Measurements from ENCODE around the gene PFDN1.
A peak's percentile ranks its signal among the peaks of the same experiment; 100 is the strongest.

The PFDN1 gene

DNA sequence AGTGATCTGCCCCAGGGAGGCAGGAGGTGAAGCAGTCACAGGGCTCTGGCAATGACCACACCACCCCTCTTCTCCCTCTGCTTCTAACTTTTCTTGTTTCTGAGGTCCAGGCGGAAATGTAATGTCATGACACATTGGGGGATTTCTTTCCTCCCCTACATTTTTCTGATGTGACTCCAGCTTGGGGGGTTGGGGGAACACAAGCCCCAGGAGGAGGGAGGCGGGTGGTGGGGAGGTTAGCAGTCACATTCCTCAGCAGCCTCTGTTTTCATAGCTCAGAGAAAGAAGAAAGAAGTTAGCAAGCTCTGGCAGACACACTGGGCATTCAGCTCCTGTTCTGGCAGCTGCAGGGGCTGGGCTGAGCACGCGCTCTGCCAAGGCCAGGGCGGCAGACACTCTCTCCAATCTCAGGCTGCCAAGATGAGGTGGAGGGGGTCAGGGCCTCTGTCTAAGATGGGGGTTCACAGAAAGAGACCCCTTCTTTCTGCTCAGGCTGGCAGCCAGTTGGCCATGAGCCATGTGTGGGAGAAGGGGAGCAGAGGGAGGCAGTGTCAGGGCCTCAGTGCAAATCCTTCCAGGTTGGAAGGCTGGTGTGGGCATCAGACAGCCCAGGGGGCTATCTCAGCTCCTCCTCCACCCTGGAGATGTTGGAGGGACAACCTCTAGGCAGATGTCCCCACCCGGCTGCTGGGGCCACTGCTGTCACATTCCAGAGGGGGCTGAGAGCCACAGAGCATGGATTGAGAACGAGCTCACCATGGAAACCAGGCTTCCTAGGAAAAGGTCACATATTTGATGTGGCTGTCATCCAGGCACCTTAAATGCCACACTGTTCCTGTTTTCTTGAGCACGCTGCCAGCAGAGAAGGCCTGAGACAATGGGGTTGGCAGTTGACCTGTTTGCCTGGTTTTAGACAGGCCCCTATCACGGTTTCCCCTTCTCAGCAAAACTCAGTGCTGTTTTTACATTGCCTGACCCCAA, 20.1 kb upstream of the PFDN1 start:
- DNase-seq (ENCODE audit: insufficient read length, low spot score), result no peak
- TF ChIP-seq SPI1 (IDR thresholded peaks at IDR 0.05; ENCODE audit: low read depth, low read length), result no peak
- TF ChIP-seq PAX5 (IDR thresholded peaks at IDR 0.05; ENCODE audit: insufficient read depth, low read length, severe bottlenecking), result no peak
- TF ChIP-seq POLR2A (IDR thresholded peaks at IDR 0.05; ENCODE audit: low read depth, low read length), result no peak
- TF ChIP-seq POU2F2 (IDR thresholded peaks at IDR 0.05; ENCODE audit: low read depth, low read length), result no peak
- TF ChIP-seq POLR2AphosphoS5 (IDR thresholded peaks at IDR 0.05; ENCODE audit: low read depth, low read length), result no peak
- TF ChIP-seq TAF1 (IDR thresholded peaks at IDR 0.05; ENCODE audit: low read depth, low read length), result no peak
- FAIRE-seq, result no peak

DNA sequence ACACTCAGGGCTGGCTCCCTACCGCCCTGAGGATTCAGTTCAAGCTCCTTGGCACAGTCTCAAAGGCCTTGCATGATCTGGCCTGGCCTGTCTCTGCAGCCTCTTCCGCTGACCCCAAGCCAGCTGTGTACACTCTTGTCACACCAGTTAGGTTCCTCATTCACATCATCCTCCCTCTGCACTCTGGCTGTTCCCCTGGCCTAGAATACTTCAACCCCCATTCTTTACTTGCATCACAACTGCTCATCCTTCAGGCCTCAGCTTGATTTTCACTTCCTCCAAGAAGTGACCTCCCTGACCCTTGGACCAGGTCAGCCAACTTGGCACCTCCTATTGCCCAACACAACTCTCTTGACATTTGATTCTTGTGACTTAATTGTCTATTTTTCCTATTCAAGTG, 18.9 kb upstream of the PFDN1 start:
- TF ChIP-seq SPI1 (IDR thresholded peaks at IDR 0.05; ENCODE audit: low read depth, low read length) (peak; percentile 74), TAF1 (IDR thresholded peaks at IDR 0.05; ENCODE audit: low read depth, low read length) (no peak), POLR2AphosphoS5 (IDR thresholded peaks at IDR 0.05; ENCODE audit: low read depth, low read length) (no peak), PAX5 (IDR thresholded peaks at IDR 0.05; ENCODE audit: insufficient read depth, low read length, severe bottlenecking) (no peak), POLR2A (IDR thresholded peaks at IDR 0.05; ENCODE audit: low read depth, low read length) (no peak), POU2F2 (IDR thresholded peaks at IDR 0.05; ENCODE audit: low read depth, low read length) (no peak)
- no peak for DNase-seq (ENCODE audit: insufficient read length, low spot score)
- no peak for FAIRE-seq

DNA sequence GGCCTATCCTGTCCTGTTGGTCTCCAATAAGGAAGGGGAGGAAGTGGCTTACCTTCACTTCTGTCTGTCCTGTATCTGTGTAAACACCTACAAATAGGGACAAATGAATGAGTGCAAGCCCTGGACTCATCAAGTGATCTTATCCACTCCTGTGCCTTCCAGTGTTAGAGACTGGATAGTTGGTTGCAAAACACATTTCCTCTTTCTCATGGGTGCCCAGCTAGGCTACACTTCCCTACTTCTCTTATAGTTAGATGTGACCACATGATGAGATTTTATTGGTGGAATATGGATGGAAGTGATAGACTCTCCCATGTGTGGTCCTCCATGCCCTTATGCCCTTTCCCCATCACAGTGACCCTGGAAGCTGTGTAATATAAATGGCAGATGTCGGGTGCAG, 16.9 kb upstream of the PFDN1 start:
- FAIRE-seq (no peak), DNase-seq (ENCODE audit: insufficient read length, low spot score) (no peak)

DNA sequence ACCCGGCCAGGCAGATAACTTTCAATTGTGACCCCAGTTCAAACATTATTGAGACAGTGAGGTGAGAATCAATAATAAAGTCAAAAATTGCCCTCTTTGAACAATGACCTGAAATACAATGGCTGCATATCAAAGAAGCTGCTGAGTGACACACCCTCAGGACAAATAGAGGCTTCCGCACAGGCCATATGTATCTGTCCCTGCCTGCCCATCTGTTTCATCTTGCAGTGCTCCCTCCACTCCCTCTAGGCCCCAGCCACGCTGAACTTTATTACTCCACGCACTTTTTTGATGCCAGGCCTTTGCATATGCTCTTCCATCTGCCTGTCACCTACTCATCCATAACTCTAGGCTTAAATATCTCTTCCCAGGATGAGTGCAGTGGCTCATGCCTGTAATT, 15.9 kb upstream of the PFDN1 start:
- FAIRE-seq, result no peak
- no peak for TF ChIP-seq POU2F2 (IDR thresholded peaks at IDR 0.05; ENCODE audit: low read depth, low read length)
- TF ChIP-seq SPI1 (IDR thresholded peaks at IDR 0.05; ENCODE audit: low read depth, low read length), result no peak
- no peak for TF ChIP-seq POLR2A (IDR thresholded peaks at IDR 0.05; ENCODE audit: low read depth, low read length)
- TF ChIP-seq PAX5 (IDR thresholded peaks at IDR 0.05; ENCODE audit: insufficient read depth, low read length, severe bottlenecking), result no peak
- TF ChIP-seq POLR2AphosphoS5 (IDR thresholded peaks at IDR 0.05; ENCODE audit: low read depth, low read length), result no peak
- TF ChIP-seq TAF1 (IDR thresholded peaks at IDR 0.05; ENCODE audit: low read depth, low read length), result no peak
- no peak for DNase-seq (ENCODE audit: insufficient read length, low spot score)

More for the DNA sequence above, 16.9 kb upstream of the PFDN1 start:
- no peak for TF ChIP-seq PAX5 (IDR thresholded peaks at IDR 0.05; ENCODE audit: insufficient read depth, low read length, severe bottlenecking)
- TF ChIP-seq SPI1 (IDR thresholded peaks at IDR 0.05; ENCODE audit: low read depth, low read length), result no peak
- TF ChIP-seq POLR2AphosphoS5 (IDR thresholded peaks at IDR 0.05; ENCODE audit: low read depth, low read length), result no peak
- no peak for TF ChIP-seq POLR2A (IDR thresholded peaks at IDR 0.05; ENCODE audit: low read depth, low read length)
- no peak for TF ChIP-seq POU2F2 (IDR thresholded peaks at IDR 0.05; ENCODE audit: low read depth, low read length)
- TF ChIP-seq TAF1 (IDR thresholded peaks at IDR 0.05; ENCODE audit: low read depth, low read length), result no peak

DNA sequence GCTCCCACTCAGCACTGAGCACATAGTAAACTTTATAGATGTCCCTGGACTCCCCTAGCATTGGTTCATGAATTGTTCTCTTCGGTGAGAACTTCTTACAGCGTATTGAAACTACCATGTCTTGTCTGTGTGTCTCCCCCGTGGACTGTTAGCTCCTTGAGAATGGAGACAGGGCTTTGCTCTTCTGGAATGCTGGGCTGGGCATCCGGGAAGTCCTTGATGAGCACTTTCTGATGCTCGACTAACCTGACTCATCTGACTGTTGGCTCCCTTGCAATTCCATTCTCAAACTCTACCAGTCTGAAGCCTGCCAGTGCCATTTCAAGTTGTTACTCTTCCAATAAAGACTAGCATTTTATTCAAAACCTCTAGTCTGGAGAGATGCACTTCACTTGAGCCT, 15.0 kb upstream of the PFDN1 start:
- no peak for DNase-seq (ENCODE audit: insufficient read length, low spot score)
- no peak for FAIRE-seq
- no peak for TF ChIP-seq TAF1 (IDR thresholded peaks at IDR 0.05; ENCODE audit: low read depth, low read length)
- no peak for TF ChIP-seq POLR2A (IDR thresholded peaks at IDR 0.05; ENCODE audit: low read depth, low read length)
- no peak for TF ChIP-seq POU2F2 (IDR thresholded peaks at IDR 0.05; ENCODE audit: low read depth, low read length)
- no peak for TF ChIP-seq POLR2AphosphoS5 (IDR thresholded peaks at IDR 0.05; ENCODE audit: low read depth, low read length)
- no peak for TF ChIP-seq PAX5 (IDR thresholded peaks at IDR 0.05; ENCODE audit: insufficient read depth, low read length, severe bottlenecking)
- TF ChIP-seq SPI1 (IDR thresholded peaks at IDR 0.05; ENCODE audit: low read depth, low read length), result no peak

DNA sequence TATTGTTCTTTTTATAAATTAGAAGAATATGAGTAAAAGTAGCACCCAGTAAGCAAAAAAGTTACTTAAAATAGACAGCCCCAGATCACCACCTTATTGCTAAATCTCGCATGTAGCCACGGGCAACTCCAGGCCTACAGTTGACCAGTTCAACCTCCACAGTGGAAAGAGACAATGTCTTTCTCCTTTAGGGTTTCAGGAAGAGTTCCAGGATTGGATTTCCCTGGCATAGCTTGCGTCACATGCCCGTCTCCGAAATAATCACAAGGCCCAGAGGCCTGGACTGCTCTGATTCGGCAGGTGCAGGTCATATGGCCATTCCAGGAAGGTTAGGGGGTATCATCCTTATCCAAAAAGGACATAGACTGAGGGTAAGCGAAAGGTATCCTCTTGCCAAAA, 9.9 kb upstream of the PFDN1 start:
- FAIRE-seq (no peak), DNase-seq (ENCODE audit: insufficient read length, low spot score) (no peak)
- no peak for TF ChIP-seq PAX5 (IDR thresholded peaks at IDR 0.05; ENCODE audit: insufficient read depth, low read length, severe bottlenecking)
- TF ChIP-seq TAF1 (IDR thresholded peaks at IDR 0.05; ENCODE audit: low read depth, low read length), result no peak
- TF ChIP-seq POLR2A (IDR thresholded peaks at IDR 0.05; ENCODE audit: low read depth, low read length), result no peak
- TF ChIP-seq SPI1 (IDR thresholded peaks at IDR 0.05; ENCODE audit: low read depth, low read length), result no peak
- no peak for TF ChIP-seq POU2F2 (IDR thresholded peaks at IDR 0.05; ENCODE audit: low read depth, low read length)
- no peak for TF ChIP-seq POLR2AphosphoS5 (IDR thresholded peaks at IDR 0.05; ENCODE audit: low read depth, low read length)

DNA sequence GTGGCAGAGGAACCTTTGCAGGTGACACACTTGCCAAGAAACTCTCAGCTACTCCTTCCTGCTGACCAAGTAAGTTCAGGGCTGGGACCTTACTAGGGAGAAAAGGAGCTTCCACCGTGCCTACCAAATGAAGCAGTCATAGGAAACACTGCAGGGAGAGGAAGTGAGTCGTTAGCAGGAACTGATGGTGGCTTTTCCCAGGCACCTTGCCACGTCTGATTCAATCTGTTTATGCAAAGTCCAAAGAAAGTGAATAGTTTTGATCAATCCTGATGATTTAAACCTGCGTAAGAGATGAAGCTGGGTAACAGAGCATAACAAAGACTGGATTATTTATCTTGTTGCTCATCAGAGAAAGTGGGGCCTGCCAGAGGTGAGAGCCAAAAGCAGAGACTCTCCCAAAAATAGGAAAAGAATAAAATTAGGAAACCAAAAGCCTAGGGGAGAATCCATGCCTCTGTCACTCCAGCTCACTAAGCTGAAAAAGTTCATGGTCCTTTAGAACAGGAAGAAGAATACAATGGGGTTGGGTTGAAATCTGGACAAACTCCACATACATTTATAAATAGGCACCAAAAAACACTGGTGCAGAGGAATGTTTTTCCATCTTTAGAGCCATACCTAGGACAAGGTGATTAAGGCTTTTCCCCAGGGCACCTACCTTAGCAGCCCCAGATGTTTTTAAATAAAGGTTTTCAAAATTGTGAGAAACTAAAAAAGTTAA, 9.3 kb upstream of the PFDN1 start:
- DNase-seq (ENCODE audit: insufficient read length, low spot score), result no peak
- no peak for FAIRE-seq

DNA sequence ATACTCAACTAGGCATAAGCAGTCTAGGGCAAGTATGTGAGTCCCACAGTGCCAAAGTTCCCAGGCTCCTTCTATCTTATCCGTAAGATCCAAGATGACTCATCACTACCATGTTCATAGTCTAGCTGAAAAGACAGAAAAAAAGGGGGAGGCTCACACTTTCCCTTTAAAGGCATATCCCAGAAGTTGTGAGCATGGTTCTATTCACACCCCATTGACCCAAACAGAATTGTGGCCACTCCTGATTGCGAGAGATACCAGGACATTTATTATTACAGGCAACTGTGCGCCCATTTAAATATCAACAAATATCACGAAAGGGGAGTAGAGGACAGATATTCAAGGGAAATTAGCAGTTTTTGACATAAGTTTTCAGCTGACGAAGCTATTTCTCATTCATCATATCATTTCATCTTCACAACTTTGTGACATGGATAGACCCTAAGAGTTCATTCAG, 8.1 kb upstream of the PFDN1 start:
- no peak for TF ChIP-seq POLR2A (IDR thresholded peaks at IDR 0.05; ENCODE audit: low read depth, low read length)
- no peak for TF ChIP-seq SPI1 (IDR thresholded peaks at IDR 0.05; ENCODE audit: low read depth, low read length)
- no peak for TF ChIP-seq TAF1 (IDR thresholded peaks at IDR 0.05; ENCODE audit: low read depth, low read length)
- TF ChIP-seq PAX5 (IDR thresholded peaks at IDR 0.05; ENCODE audit: insufficient read depth, low read length, severe bottlenecking), result no peak
- TF ChIP-seq POU2F2 (IDR thresholded peaks at IDR 0.05; ENCODE audit: low read depth, low read length), result no peak
- TF ChIP-seq POLR2AphosphoS5 (IDR thresholded peaks at IDR 0.05; ENCODE audit: low read depth, low read length), result no peak
- no peak for FAIRE-seq
- no peak for DNase-seq (ENCODE audit: insufficient read length, low spot score)

More for the DNA sequence above, 9.3 kb upstream of the PFDN1 start:
- TF ChIP-seq PAX5 (IDR thresholded peaks at IDR 0.05; ENCODE audit: insufficient read depth, low read length, severe bottlenecking) (no peak), SPI1 (IDR thresholded peaks at IDR 0.05; ENCODE audit: low read depth, low read length) (peak; percentile 59)

DNA sequence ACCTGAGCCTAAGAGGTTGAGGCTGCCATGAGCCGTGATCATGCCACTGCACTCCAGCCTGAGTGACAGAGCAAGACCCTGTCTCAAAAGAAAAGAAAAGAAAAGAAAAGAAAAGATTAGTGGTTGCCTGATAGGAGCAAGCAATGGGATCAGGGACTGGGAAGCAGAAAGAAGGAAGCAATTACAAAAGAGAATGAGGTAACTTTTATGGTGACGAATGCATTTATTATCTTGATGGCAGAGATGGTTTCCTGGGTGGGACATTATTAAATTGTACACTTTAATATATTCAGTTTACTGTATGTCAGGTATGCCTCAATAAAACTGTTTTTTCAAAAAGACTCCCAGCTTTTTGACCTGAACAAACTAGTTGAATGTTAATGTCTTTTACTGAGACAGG, 7.5 kb upstream of the PFDN1 start:
- DNase-seq (ENCODE audit: insufficient read length, low spot score), result no peak
- no peak for TF ChIP-seq POLR2AphosphoS5 (IDR thresholded peaks at IDR 0.05; ENCODE audit: low read depth, low read length)
- no peak for TF ChIP-seq PAX5 (IDR thresholded peaks at IDR 0.05; ENCODE audit: insufficient read depth, low read length, severe bottlenecking)
- no peak for TF ChIP-seq SPI1 (IDR thresholded peaks at IDR 0.05; ENCODE audit: low read depth, low read length)
- TF ChIP-seq POLR2A (IDR thresholded peaks at IDR 0.05; ENCODE audit: low read depth, low read length), result no peak
- TF ChIP-seq TAF1 (IDR thresholded peaks at IDR 0.05; ENCODE audit: low read depth, low read length), result no peak
- TF ChIP-seq POU2F2 (IDR thresholded peaks at IDR 0.05; ENCODE audit: low read depth, low read length), result no peak
- FAIRE-seq, result no peak

All from GM12891 (cell line).